GM18508 (cell line): ENCODE results near the gene RPH3AL.
"Not testable (repeated sequence)": the region's sequence is repeated elsewhere in the genome, so short reads cannot be mapped to it uniquely, and the experiment has no call there.

ENCODE experiments used
- ATAC-seq: cut with Tn5 transposase; IDR thresholded peaks from one replicate; pipeline ENCODE4 v1.9.1; 2021; ENCODE audit warnings: moderate number of reproducible peaks; ENCODE audit not compliant: insufficient read depth, unreplicated experiment

The RPH3AL gene

GRCh38 chr17:379531-380465 is 27.2 kb upstream of the RPH3AL start:
- no peak for ATAC-seq

GRCh38 chr17:378068-378467 is 25.5 kb upstream of the RPH3AL start:
- no peak for ATAC-seq

GRCh38 chr17:376936-377863 is 24.6 kb upstream of the RPH3AL start:
- ATAC-seq = no peak

- no peak for ATAC-seq
Measured at GRCh38 chr17:373613-374230, 21.1 kb upstream of the RPH3AL start.

- ATAC-seq = no peak
Measured at GRCh38 chr17:372157-373152, 19.8 kb upstream of the RPH3AL start.

- ATAC-seq = no peak
Measured at GRCh38 chr17:371583-371982, 19.0 kb upstream of the RPH3AL start.

- not testable (repeated sequence) for ATAC-seq
Measured at GRCh38 chr17:367656-368055, 15.0 kb upstream of the RPH3AL start.

- ATAC-seq = not testable (repeated sequence)
Measured at GRCh38 chr17:366657-367615, 14.3 kb upstream of the RPH3AL start.

GRCh38 chr17:364766-365165 is 12.2 kb upstream of the RPH3AL start:
- no peak for ATAC-seq

- ATAC-seq = no peak
Measured at GRCh38 chr17:364308-364707, 11.7 kb upstream of the RPH3AL start.

- no peak for ATAC-seq
Measured at GRCh38 chr17:362721-363120, 10.1 kb upstream of the RPH3AL start.

GRCh38 chr17:360092-360750 is 7.6 kb upstream of the RPH3AL start:
- ATAC-seq = no peak

- ATAC-seq = no peak
Measured at GRCh38 chr17:358491-359151, 6.0 kb upstream of the RPH3AL start.

GRCh38 chr17:357644-358043 is 5.0 kb upstream of the RPH3AL start:
- no peak for ATAC-seq

- no peak for ATAC-seq
Measured at GRCh38 chr17:356671-357434, 4.2 kb upstream of the RPH3AL start.

GRCh38 chr17:354651-355556 is 2.3 kb upstream of the RPH3AL start:
- no peak for ATAC-seq
